Esophagus muscularis mucosa (tissue), 4 donors: Measurements from ENCODE around the gene WTIP. TPM values are rescaled to one million over a fixed set of nuclear protein-coding genes. Genes with fewer than 3 reads are reported as not detected.
A peak's percentile ranks its signal among the peaks of the same experiment; 100 is the strongest.

Source experiments
- DNase-seq: peaks from one replicate; pipeline ENCODE4 v3.0.0-alpha.2; 2017; ENCODE audit errors: extremely low spot score
- H3K27ac ChIP-seq, 4 donors: fragments of 200-600 bp; sonication (generic); replicated peaks in 1 of 4; 1 replicate in 3 of 4; 2 replicates in 1 of 4; pipeline ENCODE4 v1.5.1; 2016 to 2019; ENCODE audit warnings: mild to moderate bottlenecking in 1 of 4
- H3K27me3 ChIP-seq, 4 donors: fragments of 200-600 bp; sonication (generic); one replicate each; pipeline versions ENCODE4 v1.5.1 to v1.6.0; 2016 to 2019
- H3K36me3 ChIP-seq, 4 donors: fragments of 200-600 bp; sonication (generic); one replicate each; pipeline ENCODE4 v1.5.1; 2016 to 2019
- H3K4me1 ChIP-seq, 4 donors: fragments of 200-600 bp; sonication (generic); one replicate each; pipeline ENCODE4 v1.5.1; 2016 to 2019
- H3K4me3 ChIP-seq, 4 donors: fragments of 200-600 bp; sonication (generic); 1 replicate in 2 of 4; 2 replicates in 2 of 4; pipeline ENCODE4 v1.5.1; 2016 to 2019; ENCODE audit warnings: mild to moderate bottlenecking in 4 of 4, moderate library complexity in 1 of 4
- H3K9me3 ChIP-seq, 4 donors: fragments of 200-600 bp; sonication (generic); 1 replicate in 3 of 4; 2 replicates in 1 of 4; pipeline ENCODE4 v1.5.1; 2016 to 2019
- CTCF ChIP-seq, 3 experiments: fragments of 200-600 bp in 2 of 3; fragments of 450-650 bp in 1 of 3; sonication (generic) in 2 of 3; IDR thresholded peaks; one replicate each; pipeline ENCODE4 v1.5.1; 2017 to 2019; ENCODE audit warnings: antibody characterized with exemption in 3 of 3, mild to moderate bottlenecking in 2 of 3, moderate library complexity in 1 of 3
- EP300 ChIP-seq: sonication (generic); formaldehyde crosslinking; IDR thresholded peaks from one replicate; pipeline ENCODE4 v1.6.1; 2017; ENCODE audit warnings: antibody characterized with exemption
- POLR2A ChIP-seq: fragments of 450-650 bp; IDR thresholded peaks from one replicate; pipeline ENCODE4 v1.6.1; 2017; ENCODE audit warnings: antibody characterized with exemption, moderate library complexity, mild to moderate bottlenecking, low read depth
- POLR2AphosphoS5 ChIP-seq, 2 donors: sonication (generic); formaldehyde crosslinking; IDR thresholded peaks; one replicate each; pipeline ENCODE4 v1.6.1; 2017; ENCODE audit warnings: antibody characterized with exemption in 2 of 2
- WGBS: methylation state at CpG from one replicate; pipeline ENCODE4 v1.1.5; 2018; 5-methylcytosine and 5-hydroxymethylcytosine counted together
- intact Hi-C: fragments of 100-400 bp; cut with DNase I; formaldehyde crosslinking; loops from one replicate; pipeline ENCODE4 v1.15.1; 2023
- total RNA-seq, 4 donors: library from RNA; depleted of rRNA; stranded (reverse); fragments of >200 nt; gene quantifications; one replicate each; pipeline versions ENCODE4 v1.1.0 to v1.2.1, GENCODE V29; 2016

Gene WTIP
- 10 to 100 TPM; 19.1 to 68.0 (median 43.4) TPM for total RNA-seq

GRCh38 chr19:34480971-34481841 is at the start of gene WTIP:
Gene WTIP, plus strand, starts transcription at chr19:34481758. Its CDS starts 217 bp downstream, at chr19:34481975.
- no peak for DNase-seq
- intact Hi-C loops = no loop called here
- no peak for TF ChIP-seq POLR2A
- TF ChIP-seq POLR2AphosphoS5 (IDR thresholded peaks at IDR 0.05) = peak; percentile 54 to 77
- no peak for TF ChIP-seq EP300
- TF ChIP-seq CTCF (IDR thresholded peaks at IDR 0.05) = no peak
- Histone ChIP-seq H3K27me3 (no peaks in the 10 kb centered on the region), H3K27ac (peak within 1 kb of the TSS; percentile 75 to 89 (median 85)), H3K4me3 (peak within 1 kb of the TSS; percentile 73 to 91 (median 84)), H3K9me3 (no peaks in the 10 kb centered on the region), H3K36me3 (no peaks in the 10 kb centered on the region), H3K4me1 (peaks cover 24 to 45% (median 43%) of the 10 kb centered on the region in 4 donors)
- 19% methylated on average over 17 of the region's 95 CpGs for WGBS

GRCh38 chr19:34432797-34433196 is 48.8 kb upstream of the WTIP start:
- peak overlapping the region in 3 of 4 donors; percentile 35 to 52 (median 47) for H3K27ac ChIP-seq
- intact Hi-C loops = loop anchor here (5.0 kb wide), 1 partner anchor 65 kb away; no protein-coding TSS in a partner anchor
- peaks cover 24 to 52% (median 49%) of the 10 kb centered on the region in 4 donors for H3K36me3 ChIP-seq
- 85% methylated on average over 5 of the region's 5 CpGs for WGBS
- no peaks in the 10 kb centered on the region for H3K27me3 ChIP-seq
- H3K9me3 ChIP-seq = no peaks in the 10 kb centered on the region
- no peak overlapping the region for H3K4me3 ChIP-seq
- TF ChIP-seq POLR2AphosphoS5 (IDR thresholded peaks at IDR 0.05) (peak; percentile 16 to 49), EP300 (peak; percentile 44), CTCF (IDR thresholded peaks at IDR 0.05) (no peak), POLR2A (no peak)
- H3K4me1 ChIP-seq = peaks cover 27 to 56% (median 46%) of the 10 kb centered on the region in 4 donors
- DNase-seq = no peak

GRCh38 chr19:34436716-34437115 is 44.8 kb upstream of the WTIP start:
- no peak for DNase-seq
- WGBS = 76% methylated on average over 3 of the region's 3 CpGs
- intact Hi-C loops = no loop called here

GRCh38 chr19:34448191-34448590 is 33.4 kb upstream of the WTIP start:
- no peak for DNase-seq
- H3K36me3 ChIP-seq = peaks cover 59 to 100% (median 90%) of the 10 kb centered on the region in 4 donors
- TF ChIP-seq POLR2A (no peak), POLR2AphosphoS5 (IDR thresholded peaks at IDR 0.05) (no peak), EP300 (no peak), CTCF (IDR thresholded peaks at IDR 0.05) (no peak)
- intact Hi-C loops = no loop called here
- H3K27ac ChIP-seq = no peak overlapping the region
- H3K4me1 ChIP-seq = no peaks in the 10 kb centered on the region
- no peaks in the 10 kb centered on the region for H3K27me3 ChIP-seq
- WGBS = 98% methylated on average over 3 of the region's 3 CpGs
- no peaks in the 10 kb centered on the region for H3K9me3 ChIP-seq
- no peak overlapping the region for H3K4me3 ChIP-seq

More at GRCh38 chr19:34436716-34437115, 44.8 kb upstream of the WTIP start:
- peaks cover 46 to 89% (median 80%) of the 10 kb centered on the region in 4 donors for H3K36me3 ChIP-seq
- H3K27me3 ChIP-seq = no peaks in the 10 kb centered on the region
- no peak for TF ChIP-seq CTCF (IDR thresholded peaks at IDR 0.05)
- no peak overlapping the region for H3K4me3 ChIP-seq
- no peaks in the 10 kb centered on the region for H3K9me3 ChIP-seq
- peaks cover 9 to 28% (median 17%) of the 10 kb centered on the region in 4 donors for H3K4me1 ChIP-seq
- H3K27ac ChIP-seq = no peak overlapping the region
